Measurements from ENCODE around the gene OR52E2.

The OR52E2 gene

DNA sequence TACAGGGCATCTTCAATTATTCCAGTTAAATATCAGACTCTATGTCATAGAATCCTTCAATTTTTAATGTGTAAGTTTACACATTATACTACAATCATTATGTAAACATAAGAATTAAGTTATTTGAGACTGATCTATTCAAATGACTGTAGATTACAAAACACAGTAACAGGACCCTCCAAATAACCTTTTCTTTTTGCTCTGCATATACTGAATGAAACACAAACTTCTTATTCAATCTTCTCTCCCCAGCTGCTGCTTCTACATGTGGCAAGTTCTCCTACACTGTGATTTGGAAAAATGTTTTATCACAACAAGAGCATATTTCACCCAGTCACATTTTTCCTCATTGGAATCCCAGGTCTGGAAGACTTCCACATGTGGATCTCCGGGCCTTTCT, 13.2 kb downstream of the OR52E2 start, which contains the start of gene OR52J3:
TSS of gene OR52J3 (plus strand) at position 301 of the 400 bp plus-strand sequence. CDS start at position 301, 0 bp downstream.
- TF ChIP-seq, protein P1, sequence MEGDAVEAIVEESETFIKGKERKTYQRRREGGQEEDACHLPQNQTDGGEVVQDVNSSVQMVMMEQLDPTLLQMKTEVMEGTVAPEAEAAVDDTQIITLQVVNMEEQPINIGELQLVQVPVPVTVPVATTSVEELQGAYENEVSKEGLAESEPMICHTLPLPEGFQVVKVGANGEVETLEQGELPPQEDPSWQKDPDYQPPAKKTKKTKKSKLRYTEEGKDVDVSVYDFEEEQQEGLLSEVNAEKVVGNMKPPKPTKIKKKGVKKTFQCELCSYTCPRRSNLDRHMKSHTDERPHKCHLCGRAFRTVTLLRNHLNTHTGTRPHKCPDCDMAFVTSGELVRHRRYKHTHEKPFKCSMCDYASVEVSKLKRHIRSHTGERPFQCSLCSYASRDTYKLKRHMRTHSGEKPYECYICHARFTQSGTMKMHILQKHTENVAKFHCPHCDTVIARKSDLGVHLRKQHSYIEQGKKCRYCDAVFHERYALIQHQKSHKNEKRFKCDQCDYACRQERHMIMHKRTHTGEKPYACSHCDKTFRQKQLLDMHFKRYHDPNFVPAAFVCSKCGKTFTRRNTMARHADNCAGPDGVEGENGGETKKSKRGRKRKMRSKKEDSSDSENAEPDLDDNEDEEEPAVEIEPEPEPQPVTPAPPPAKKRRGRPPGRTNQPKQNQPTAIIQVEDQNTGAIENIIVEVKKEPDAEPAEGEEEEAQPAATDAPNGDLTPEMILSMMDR (conservative IDR thresholded peaks at IDR 0.05): no peak
- no peak within 1 kb of the TSS for H3K27ac ChIP-seq

DNA sequence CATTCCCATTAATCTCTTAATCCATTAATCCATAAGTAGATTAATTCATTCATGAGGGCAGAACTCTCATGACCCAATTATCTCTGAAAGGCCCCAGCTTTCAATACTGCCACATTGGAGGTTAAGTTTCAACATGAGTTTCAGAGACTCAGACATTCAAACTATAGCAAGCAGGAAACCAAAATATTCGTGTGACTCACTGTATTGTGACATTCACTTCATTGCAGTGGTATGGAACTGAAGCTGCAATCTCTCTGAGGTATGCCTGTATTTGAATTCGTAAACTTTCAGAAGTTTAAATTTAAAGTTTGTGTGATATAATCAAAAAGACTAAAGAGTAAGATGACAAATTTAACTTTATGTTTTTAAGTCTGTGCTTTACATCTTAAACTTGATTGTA, 16.0 kb downstream of the OR52E2 start:
- TF ChIP-seq, protein P1 (conservative IDR thresholded peaks at IDR 0.05): no peak
- no peak overlapping the region for H3K27ac ChIP-seq

DNA sequence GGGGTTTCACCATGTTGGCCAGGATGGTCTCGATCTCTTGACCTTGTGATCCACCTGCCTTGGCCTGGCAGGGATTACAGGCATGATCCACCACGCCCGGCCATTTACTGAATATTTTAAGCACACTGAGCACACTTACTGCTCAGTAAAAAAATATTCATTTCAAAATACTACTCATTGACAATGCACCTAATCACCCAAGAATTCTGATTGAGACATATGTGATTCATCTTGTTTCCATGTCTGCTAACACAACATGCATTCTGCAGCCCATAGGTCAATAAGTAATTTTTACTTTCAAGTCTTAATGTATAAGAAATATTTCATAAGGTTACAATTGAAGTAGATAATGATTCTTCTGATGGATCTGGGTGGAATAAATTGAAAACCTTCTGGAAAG, 17.3 kb downstream of the OR52E2 start:
- H3K27ac ChIP-seq: no peak overlapping the region
- TF ChIP-seq, protein P1 (conservative IDR thresholded peaks at IDR 0.05): no peak

DNA sequence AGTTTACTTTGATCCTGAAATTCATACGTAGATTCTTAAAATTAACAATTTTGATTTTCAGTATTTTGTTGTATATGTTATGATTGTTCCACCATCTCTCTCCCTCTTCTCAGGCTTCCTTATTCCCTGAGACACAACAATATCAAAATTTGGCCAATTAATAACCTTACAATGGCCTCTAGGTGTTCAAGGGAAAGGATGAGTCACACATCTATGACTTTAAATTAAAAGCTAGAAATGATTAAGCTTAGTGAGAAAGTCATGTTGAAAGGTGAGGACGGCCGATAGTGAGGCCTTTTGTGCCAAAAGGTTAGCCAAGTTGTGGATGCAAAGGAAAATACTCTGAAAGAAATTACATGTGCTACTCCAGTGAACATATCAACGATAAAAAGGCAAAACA, 18.6 kb downstream of the OR52E2 start:
- no peak overlapping the region for H3K27ac ChIP-seq
- TF ChIP-seq, protein P1 (conservative IDR thresholded peaks at IDR 0.05): no peak

DNA sequence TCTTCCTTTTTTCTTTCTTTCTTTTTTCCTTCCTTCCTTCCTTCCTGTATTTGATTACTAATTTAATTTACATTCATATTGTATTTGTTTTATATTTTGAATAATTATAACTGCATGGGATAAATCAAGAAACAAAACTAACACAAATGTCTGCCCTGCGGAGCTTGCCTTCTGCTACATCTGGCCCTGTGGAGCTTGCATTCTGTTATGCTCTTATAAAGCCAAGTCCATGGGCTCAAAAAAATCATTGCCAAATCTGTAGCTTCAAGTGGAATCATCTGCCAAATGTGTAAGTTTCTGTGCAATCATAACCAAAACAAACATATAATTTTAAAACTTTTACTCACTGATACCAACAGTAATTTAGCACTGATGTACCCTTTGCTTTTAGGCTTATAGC, 21.1 kb downstream of the OR52E2 start:
- H3K27ac ChIP-seq: no peak overlapping the region
- TF ChIP-seq, protein P1 (conservative IDR thresholded peaks at IDR 0.05): no peak

DNA sequence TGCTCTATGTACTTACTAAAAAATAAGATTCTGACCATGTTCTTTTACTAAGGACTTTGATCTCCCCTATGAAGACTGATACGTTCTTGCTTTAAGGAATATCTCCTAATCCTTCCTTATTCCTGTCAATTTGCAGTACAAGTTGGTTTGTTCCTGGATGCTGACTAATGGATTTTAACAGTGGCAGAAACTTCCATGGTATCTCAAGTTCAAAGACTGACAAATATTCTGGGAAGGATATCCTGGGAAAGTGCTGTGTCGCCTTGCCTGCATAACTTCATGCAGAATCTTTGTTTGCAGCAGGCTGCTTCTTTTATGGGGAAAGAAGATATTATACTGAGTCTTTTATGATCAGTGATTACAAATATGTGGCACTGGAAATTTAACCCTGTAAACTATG, 21.5 kb downstream of the OR52E2 start:
- TF ChIP-seq, protein P1 (conservative IDR thresholded peaks at IDR 0.05): no peak
- no peak overlapping the region for H3K27ac ChIP-seq

DNA sequence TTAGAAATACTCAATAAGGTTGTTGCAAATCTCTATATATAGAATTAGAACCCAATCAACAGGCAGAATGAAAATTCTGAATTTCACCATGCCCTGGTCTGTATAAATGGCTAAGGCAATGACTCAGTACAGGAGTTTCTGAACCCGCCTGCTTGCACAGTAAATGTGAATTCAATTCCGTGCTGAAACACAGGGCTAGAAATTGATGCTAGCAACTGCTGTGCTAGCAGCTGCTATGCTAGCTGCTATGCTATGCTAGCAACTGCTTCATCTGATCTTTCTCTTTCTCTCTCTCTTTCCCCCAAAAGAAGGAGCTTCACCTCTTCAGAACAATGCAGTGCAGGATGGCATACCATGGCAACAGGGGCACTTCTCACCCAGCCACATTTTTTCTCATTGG, 22.8 kb downstream of the OR52E2 start:
- TF ChIP-seq, protein P1 (conservative IDR thresholded peaks at IDR 0.05): no peak
- no peak overlapping the region for H3K27ac ChIP-seq

All from VCaP (cell line).